Activated CD4-positive, alpha-beta T cell treated with anti-CD3 and anti-CD28 coated beads for 48 hours (primary cell): ENCODE results near the gene SPOP.
"Not testable (repeated sequence)": the region's sequence is repeated elsewhere in the genome, so short reads cannot be mapped to it uniquely, and the experiment has no call there.

Experiments
- DNase-seq: peaks from one replicate; pipeline ENCODE4 v3.0.0-alpha.2; 2020

Gene SPOP

GRCh38 chr17:49677933-49678847 lies at the start of gene SPOP:
Gene SPOP, minus strand, starts transcription at chr17:49678097. Its CDS starts 55,287 bp downstream, at chr17:49622810.
- DNase-seq: peak; percentile 99

GRCh38 chr17:49727380-49727779 lies 49.5 kb upstream of the SPOP start:
- no peak for DNase-seq

- DNase-seq: no peak
These were observed 47.7 kb upstream of the SPOP start for GRCh38 chr17:49725452-49726130.

- DNase-seq: not testable (repeated sequence)
These were observed 46.7 kb upstream of the SPOP start for GRCh38 chr17:49724552-49724951.

GRCh38 chr17:49723423-49723822 lies 45.5 kb upstream of the SPOP start:
- no peak for DNase-seq

- no peak for DNase-seq
These were observed 44.2 kb upstream of the SPOP start for GRCh38 chr17:49722066-49722465.

GRCh38 chr17:49717371-49717861 lies 39.5 kb upstream of the SPOP start:
- DNase-seq: peak; percentile 60

GRCh38 chr17:49716668-49717364 lies 38.9 kb upstream of the SPOP start:
- DNase-seq: no peak

GRCh38 chr17:49715717-49716279 lies 37.9 kb upstream of the SPOP start:
- DNase-seq: peak; percentile 59

GRCh38 chr17:49715216-49715615 lies 37.3 kb upstream of the SPOP start:
- DNase-seq: peak; percentile 38

GRCh38 chr17:49708515-49709183 lies 30.8 kb upstream of the SPOP start:
- peak; percentile 19 for DNase-seq

- peak; percentile 99 for DNase-seq
These were observed 30.0 kb upstream of the SPOP start, which contains the start of gene SLC35B1 for GRCh38 chr17:49707608-49708514. Gene SLC35B1, minus strand, starts transcription at chr17:49707964. Its CDS starts 131 bp downstream, at chr17:49707833.

GRCh38 chr17:49707246-49707607 lies 29.3 kb upstream of the SPOP start:
- DNase-seq: peak; percentile 43

GRCh38 chr17:49705254-49705653 lies 27.4 kb upstream of the SPOP start:
- DNase-seq: no peak

GRCh38 chr17:49703557-49704277 lies 25.8 kb upstream of the SPOP start:
- peak; percentile 24 for DNase-seq

- no peak for DNase-seq
These were observed 23.1 kb upstream of the SPOP start for GRCh38 chr17:49700960-49701359.

- DNase-seq: no peak
These were observed 22.2 kb upstream of the SPOP start for GRCh38 chr17:49699966-49700575.

- no peak for DNase-seq
These were observed 20.1 kb upstream of the SPOP start for GRCh38 chr17:49698005-49698404.

- peak; percentile 81 for DNase-seq
These were observed 18.4 kb upstream of the SPOP start for GRCh38 chr17:49696233-49696761.
